HG02870 (cell line): ENCODE measurements around the gene ACOT7.

Source experiments
- ATAC-seq: cut with Tn5 transposase; IDR thresholded peaks from one replicate; pipeline ENCODE4 v1.9.1; 2021; ENCODE audit warnings: mild to moderate bottlenecking, moderate library complexity; ENCODE audit not compliant: unreplicated experiment

ACOT7 gene

GRCh38 chr1:6256645-6257044, 136.9 kb downstream of the ACOT7 start:
- no peak for ATAC-seq

GRCh38 chr1:6254691-6255090, 138.9 kb downstream of the ACOT7 start:
- ATAC-seq: no peak

GRCh38 chr1:6253380-6253779, 140.2 kb downstream of the ACOT7 start:
- ATAC-seq: no peak

GRCh38 chr1:6252374-6252710, 141.2 kb downstream of the ACOT7 start:
- no peak for ATAC-seq

GRCh38 chr1:6251681-6252373, 141.7 kb downstream of the ACOT7 start:
- ATAC-seq: no peak

GRCh38 chr1:6251233-6251632, 142.3 kb downstream of the ACOT7 start:
- ATAC-seq: no peak

- ATAC-seq: no peak
Observed at GRCh38 chr1:6249739-6250689, 143.6 kb downstream of the ACOT7 start.

GRCh38 chr1:6248932-6249738, 144.4 kb downstream of the ACOT7 start:
- no peak for ATAC-seq

- no peak for ATAC-seq
Observed at GRCh38 chr1:6248161-6248776, 145.3 kb downstream of the ACOT7 start.

GRCh38 chr1:6247651-6248050, 145.9 kb downstream of the ACOT7 start:
- no peak for ATAC-seq

- ATAC-seq: no peak
Observed at GRCh38 chr1:6246497-6247467, 146.8 kb downstream of the ACOT7 start.

- no peak for ATAC-seq
Observed at GRCh38 chr1:6245869-6246496, 147.6 kb downstream of the ACOT7 start.

- ATAC-seq: no peak
Observed at GRCh38 chr1:6245086-6245868, 148.3 kb downstream of the ACOT7 start.

GRCh38 chr1:6244401-6245049, 149.0 kb downstream of the ACOT7 start:
- no peak for ATAC-seq

- no peak for ATAC-seq
Observed at GRCh38 chr1:6243993-6244392, 149.6 kb downstream of the ACOT7 start, which contains the start of gene HES3. Gene HES3 (plus strand): TSS chr1:6244179. CDS start chr1:6244366, 187 bp downstream.

- ATAC-seq: no peak
Observed at GRCh38 chr1:6243053-6243834, 150.3 kb downstream of the ACOT7 start.
